GM08714 (cell line): ENCODE measurements around the gene RRAGA.
A peak's percentile ranks its signal among the peaks of the same experiment; 100 is the strongest.
"Not testable (repeated sequence)": the region's sequence is repeated elsewhere in the genome, so short reads cannot be mapped to it uniquely, and the experiment has no call there.

Experiments
- H3K4me3 ChIP-seq: fragments of 200-500 bp; sonication (Bioruptor generic); 2 replicates; pipeline ENCODE4 v1.5.1; 2014; ENCODE audit warnings: mild to moderate bottlenecking, low read length, inconsistent platforms
- ZNF274 ChIP-seq: IDR thresholded peaks from 2 replicates; pipeline ENCODE4 v1.6.1; 2012; ENCODE audit warnings: mild to moderate bottlenecking, low read depth, low read length

The RRAGA gene, protein sequence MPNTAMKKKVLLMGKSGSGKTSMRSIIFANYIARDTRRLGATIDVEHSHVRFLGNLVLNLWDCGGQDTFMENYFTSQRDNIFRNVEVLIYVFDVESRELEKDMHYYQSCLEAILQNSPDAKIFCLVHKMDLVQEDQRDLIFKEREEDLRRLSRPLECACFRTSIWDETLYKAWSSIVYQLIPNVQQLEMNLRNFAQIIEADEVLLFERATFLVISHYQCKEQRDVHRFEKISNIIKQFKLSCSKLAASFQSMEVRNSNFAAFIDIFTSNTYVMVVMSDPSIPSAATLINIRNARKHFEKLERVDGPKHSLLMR

DNA sequence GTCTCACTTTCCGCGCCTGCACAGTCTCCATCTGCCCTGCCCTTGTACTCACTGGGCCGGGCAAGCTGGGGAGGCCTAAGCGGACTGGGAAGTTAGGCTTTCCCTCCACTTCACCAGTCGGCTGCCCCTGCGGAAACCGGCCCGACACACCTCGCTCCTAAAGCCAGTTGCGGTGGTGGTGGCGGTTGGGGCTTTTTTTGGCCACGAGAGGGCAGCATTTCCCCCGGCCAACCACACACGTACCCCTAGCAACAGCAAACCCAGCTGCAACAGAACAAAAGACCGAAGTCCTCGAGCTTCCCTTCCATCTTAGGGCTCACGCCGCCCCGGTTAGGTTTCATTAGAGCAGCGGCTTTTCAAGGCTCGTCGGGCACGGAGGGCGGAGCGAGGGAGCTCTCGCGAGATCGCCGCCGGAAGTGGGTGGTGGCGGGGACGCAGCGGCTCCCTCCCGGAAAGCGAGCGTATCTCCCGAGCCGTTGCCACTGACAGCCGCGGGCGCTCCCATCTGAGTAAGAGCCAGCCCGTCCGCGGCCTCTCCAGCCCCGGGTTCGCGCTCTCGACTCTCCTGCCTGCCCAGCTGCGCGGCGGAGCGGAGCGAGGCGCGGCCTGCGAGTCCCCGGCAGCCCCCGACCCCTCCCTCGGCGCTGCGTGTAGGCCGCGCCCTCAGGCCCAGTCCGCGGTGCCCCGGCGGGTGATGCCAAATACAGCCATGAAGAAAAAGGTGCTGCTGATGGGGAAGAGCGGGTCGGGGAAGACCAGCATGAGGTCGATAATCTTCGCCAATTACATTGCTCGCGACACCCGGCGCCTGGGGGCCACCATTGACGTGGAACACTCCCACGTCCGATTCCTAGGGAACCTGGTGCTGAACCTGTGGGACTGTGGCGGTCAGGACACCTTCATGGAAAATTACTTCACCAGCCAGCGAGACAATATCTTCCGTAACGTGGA is at the start of gene RRAGA:
RRAGA (plus strand) TSS at position 462 of the 951 bp plus-strand sequence; CDS start at position 695, 233 bp downstream.
- no peak for TF ChIP-seq ZNF274
- peak within 1 kb of the TSS; percentile 76 for H3K4me3 ChIP-seq

DNA sequence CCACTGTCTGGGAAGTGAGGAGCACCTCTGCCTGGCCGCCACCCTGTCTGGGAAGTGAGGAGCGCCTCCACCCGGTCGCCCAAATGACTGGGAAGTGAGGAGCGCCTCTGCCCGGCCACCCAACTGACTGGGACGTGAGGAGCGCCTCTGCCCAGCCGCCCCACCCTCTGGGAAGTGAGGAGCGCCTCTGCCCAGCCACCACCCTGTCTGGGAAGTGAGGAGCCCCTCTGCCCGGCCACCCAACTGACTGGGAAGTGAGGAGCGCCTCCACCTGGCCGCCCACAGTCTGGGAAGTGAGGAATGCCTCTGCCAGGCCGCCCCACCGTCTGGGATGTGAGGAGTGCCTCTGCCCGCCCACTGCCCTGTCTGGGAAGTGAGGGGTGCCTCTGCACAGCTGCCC is 49.1 kb upstream of the RRAGA start:
- TF ChIP-seq ZNF274 = no peak
- no peak overlapping the region for H3K4me3 ChIP-seq

DNA sequence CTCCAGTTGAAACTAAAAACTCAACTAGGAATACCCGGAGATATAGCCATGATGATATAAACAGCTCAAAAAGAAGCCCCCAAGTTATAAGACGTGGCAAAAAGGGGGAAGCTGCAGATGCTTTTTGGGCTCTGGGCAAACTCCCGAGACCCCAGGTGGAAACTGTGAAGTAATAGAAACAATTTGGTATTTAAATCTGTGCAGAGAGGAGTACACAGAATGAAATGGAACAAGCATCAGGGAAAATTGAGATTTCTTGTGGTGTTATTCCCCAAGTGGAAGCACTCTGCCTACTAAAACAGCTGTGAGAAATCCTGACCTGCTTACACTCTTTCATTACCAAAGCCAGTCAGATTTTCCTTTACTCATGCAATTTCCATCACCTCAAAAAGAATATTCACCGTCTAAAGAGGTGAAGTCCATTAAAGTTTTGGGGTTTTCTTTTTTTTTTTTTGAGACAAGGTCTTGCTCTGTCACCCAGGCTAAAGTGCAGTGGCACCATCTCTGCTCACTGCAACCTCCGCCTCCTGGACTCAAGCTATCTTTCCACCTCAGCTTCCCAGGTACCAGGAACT is 39.7 kb upstream of the RRAGA start:
- no peak overlapping the region for H3K4me3 ChIP-seq
- no peak for TF ChIP-seq ZNF274

DNA sequence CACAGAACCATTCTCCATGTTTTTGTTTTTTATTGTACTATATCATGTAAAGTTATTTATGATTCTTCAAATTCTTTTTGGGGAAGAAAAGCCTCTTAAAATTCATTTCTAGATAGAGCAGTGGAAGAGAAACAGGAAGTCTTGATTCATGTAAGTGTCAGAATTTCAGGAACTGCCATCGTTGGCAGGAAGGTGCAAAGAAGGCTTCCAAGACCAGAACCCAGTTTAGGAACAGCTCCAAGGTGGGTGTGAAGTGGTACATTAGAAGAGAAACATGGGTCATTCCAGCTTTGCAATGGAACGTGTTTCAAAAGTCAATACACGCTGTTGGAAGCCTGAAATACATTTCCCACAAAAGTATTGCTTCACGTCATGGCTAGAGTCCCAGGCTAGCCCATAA is 31.0 kb upstream of the RRAGA start:
- H3K4me3 ChIP-seq = no peak overlapping the region
- no peak for TF ChIP-seq ZNF274

DNA sequence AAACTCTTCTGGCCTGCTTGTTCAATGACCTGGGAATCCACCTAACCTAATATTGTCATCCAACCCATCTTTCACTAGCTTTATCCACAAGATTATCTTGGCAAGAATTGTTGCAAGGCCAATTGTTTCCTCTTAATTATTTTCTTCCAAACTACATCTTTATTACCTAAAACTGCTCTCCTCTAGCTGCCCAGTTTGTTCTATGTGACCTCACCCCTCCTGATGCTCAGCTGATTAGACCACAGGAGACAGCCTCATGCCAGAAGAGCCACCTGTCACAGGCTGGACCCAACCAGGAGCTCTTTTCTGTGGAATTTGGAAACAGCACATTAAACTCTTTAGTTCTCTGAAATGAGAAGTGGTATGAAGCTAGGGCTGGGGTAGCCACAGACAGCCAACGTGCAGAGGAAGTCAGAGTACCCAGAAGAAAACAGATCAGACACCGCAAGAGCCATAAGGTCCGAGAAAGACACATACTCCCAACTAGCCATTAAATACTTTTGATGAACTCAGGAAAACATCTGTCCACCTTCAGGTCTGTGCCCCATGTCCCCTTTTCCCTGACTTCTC is 28.3 kb upstream of the RRAGA start:
- H3K4me3 ChIP-seq = no peak overlapping the region
- no peak for TF ChIP-seq ZNF274

DNA sequence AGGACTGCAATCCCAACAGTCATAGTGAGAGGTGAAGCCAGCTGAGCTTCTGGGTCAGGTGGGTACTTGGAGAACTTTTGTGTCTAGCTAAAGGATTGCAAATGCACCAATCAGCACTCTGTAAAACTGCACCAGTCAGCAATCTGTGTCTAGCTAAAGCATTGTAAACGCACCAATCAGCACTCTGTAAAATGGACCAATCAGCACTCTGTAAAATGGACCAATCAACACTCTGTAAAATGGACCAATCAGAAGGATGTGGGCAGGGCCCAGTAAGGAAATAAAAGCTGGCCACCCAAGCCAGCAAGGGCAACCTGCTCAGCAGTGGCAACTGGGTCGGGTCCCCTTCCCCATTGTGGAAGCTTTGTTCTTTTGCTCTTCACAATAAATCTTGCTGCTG is 27.6 kb upstream of the RRAGA start:
- not testable (repeated sequence) for H3K4me3 ChIP-seq

DNA sequence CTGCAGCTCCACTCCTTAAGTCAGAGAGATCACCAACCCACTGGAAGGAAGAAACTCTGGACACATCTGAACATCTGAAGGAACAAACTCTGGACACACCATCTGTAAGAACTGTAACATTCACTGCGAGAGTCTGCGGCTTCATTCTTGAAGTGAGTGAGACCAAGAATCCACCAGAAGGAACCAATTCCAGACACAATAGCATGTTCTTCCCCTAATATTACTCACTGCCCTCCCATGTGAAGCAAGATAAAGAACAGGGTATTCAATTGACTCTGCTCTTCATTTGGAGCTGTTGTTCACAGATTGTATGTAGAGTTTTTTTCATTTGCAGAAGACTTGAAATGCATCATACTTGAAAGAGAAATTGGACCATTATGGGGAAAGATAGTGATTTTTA is 27.0 kb upstream of the RRAGA start:
- no peak overlapping the region for H3K4me3 ChIP-seq
- no peak for TF ChIP-seq ZNF274

DNA sequence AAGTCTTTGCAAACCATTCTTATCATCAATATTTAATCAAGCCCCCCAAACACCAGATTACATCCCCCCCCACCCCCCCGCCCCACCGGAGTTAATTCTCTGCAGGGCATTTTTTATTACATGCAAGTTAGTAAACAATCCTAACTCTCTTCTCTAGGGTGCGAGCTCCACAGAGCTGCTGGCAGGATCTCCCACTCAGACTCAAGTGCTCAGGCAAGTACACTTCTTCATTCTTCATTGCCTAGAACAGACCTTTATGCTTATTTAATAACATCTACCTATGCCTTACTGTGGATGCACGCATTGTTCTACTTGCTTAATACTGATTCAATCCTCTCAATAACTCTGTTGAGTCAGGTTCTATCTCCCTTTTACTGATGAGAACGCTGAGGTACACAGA is 26.1 kb upstream of the RRAGA start:
- H3K4me3 ChIP-seq = no peak overlapping the region
- no peak for TF ChIP-seq ZNF274

DNA sequence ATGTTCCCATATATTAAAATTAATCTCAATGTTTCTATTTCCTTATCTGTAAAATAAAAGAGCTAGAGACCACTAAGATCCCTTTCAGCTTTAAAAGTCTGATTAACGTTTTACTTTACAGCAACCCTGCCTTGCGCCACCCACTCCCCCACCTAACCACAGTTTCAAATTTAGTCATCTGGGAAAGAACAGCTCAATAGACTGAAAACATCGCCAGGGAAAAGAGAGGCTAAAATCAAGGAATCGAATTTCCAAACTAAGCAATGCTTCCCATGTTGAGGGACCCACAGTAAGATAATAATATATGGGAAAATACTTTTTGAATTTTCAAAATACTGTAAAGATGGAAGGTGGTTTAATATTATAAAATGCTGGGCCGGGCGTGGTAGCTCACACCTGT is 22.9 kb upstream of the RRAGA start:
- no peak for TF ChIP-seq ZNF274
- no peak overlapping the region for H3K4me3 ChIP-seq

DNA sequence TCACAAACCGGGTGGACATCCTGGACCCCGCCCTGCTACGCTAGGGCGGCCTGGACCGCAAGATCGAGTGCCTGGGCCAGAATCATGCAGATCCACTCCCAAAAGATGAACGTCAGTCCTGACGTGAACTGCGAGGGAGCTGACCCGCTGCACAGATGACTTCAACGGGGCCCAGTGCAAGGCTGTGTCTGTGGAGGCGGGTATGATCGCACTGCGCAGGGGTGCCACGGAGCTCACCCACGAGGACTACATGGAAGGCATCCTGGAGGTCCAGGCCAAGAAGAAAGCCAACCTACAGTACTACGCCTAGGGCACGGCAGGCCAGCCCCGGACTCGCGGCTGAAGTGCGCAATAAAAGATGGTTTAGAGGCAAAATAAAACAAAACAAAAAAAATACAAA is 21.4 kb upstream of the RRAGA start:
- TF ChIP-seq ZNF274 = no peak
- no peak overlapping the region for H3K4me3 ChIP-seq

DNA sequence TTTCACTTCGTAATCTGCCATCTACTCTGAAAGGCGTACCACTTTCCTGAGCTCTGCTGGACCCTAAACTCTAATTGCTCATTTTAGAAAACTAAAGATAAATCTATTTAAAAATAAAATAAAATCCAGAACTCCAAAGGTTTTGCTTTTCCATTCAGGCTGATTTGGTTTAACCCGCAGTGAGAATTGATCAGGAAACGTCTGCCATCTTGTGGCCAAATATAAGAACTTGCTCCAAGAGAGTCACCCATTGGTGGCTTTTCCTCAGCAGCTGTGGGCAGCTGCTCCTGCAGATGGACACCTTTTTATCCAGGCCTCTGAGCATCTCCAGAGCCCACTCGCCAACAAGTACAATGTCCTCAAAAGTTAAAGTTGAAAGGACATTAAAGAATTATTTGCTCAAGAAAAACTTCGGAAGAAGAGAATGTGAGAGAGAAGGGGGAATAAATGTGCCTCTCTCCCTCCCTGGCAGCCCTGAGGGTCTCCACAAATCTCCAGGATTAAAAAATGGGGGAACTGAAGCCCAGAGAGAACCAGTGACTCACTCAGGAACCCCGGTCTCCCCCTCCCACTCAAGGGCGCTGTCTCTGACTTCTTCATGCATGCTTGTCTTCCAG is 20.3 kb upstream of the RRAGA start:
- TF ChIP-seq ZNF274 = no peak
- no peak overlapping the region for H3K4me3 ChIP-seq

DNA sequence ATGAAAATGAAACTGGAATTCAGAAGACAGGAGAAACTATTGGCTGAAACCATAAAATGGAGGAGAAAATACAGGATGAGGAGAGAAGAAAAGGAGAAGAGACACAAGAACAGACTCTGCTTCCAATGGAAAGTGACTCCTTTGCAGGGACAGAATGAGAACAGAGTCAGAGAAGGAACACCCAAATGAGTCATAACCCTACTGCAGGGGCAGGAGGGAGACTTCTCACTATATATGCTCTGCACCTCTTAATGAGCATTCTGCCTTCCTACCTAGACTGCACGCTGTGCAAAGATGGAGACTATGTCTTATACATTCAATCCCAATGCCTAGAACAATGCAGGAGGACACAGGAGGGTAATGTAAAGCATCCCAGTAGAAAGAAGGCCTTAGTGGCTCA is 18.3 kb upstream of the RRAGA start:
- no peak for TF ChIP-seq ZNF274
- H3K4me3 ChIP-seq = no peak overlapping the region

DNA sequence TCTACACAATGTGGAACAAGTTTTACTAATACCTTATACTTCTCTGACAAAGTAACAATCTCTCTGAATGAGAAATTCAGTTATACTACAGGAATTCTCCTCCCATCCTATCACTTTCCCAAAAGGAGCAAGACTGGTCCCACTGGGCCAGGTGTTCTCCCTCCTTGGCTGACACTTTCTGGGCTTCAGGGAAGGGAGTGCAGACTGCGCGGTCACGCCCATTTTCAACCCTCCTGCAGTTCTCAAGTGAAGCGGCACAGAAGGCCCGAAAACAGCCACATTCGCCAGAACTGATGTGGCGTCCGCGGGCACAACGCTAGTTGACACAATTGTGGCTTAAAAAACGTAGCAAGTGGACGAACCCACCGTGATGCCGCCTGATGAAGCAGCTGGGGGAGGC is 16.8 kb upstream of the RRAGA start:
- no peak overlapping the region for H3K4me3 ChIP-seq
- TF ChIP-seq ZNF274 = no peak

DNA sequence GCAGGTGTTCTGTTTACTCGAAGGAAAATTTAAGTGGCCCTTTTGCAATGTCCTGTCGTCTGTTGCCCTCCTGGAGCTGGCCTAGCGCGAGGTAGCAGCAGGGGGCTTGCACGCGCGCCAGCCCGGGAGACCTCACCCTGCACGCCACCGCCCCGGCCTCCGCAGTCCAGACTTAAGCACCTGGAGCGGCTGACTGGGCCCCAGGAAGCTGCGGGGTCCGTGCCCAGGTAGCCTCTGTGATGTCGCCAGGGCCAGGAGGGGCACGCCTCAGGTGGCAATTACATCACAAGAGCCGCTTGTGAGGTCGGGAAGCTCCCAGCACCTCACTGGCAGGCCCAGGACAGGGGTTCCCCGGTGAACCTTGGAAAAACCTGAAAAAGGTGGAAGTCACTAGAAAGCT is 16.2 kb upstream of the RRAGA start, which contains the start of gene SAXO1:
SAXO1 (minus strand) TSS at position 195 of the 400 bp plus-strand sequence. CDS start 301 bp downstream, outside the sequence.
- H3K4me3 ChIP-seq = no peak within 1 kb of the TSS
- no peak for TF ChIP-seq ZNF274
